ENCODE data around the gene ADGRE3.
"Not testable (repeated sequence)": the region's sequence is repeated elsewhere in the genome, so short reads cannot be mapped to it uniquely, and the experiment has no call there.

DNA sequence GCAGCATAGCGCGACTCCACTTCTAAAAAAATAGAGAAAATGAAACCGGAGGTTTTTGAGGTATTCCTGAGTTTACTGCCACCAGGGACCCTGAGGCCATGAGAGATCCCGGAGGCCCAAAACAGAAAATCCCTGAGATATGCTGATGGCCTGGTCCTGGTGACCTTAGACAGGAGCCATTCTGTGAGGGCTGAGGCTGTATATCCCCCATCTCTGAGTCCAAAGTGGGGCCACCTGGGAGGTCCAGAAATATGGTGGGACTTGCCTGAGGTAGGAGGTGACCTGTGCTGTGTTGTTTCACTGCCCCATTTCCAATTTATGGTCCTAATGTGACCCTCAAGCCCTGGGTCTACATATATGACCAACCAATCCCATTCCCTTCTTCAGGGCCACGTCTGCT, 90.3 kb downstream of the ADGRE3 start:
- TF ChIP-seq CTCF (conservative IDR thresholded peaks at IDR 0.05; ENCODE audit: low read length); EZH2phosphoT487 (IDR thresholded peaks at IDR 0.05; ENCODE audit: borderline replicate concordance, low read depth, low read length): not testable (repeated sequence)

Data from OCI-LY7 (cell line).